Measurements from ENCODE around the gene CCDC30. TPM values are rescaled to one million over a fixed set of nuclear protein-coding genes. Genes with fewer than 3 reads are reported as not detected.

The CCDC30 gene
- total and polyA plus RNA-seq, 4 experiments from 2014 or later, result 2.5 to 7.1 (median 5.2) TPM

GRCh38 chr1:42698081-42698813, 235.2 kb downstream of the CCDC30 start:
- Histone ChIP-seq H3K27ac (ENCODE audit: low read depth, low read length) (no peak overlapping the region), H3K9me3 (ENCODE audit: control insufficient read depth in 1 of 2, low read length in 2 of 2) (no peaks in the 10 kb centered on the region), H3K4me1 (ENCODE audit: insufficient read depth, low read length) (peaks cover 6% of the 10 kb centered on the region), H3K36me3 (ENCODE audit: insufficient read depth, low read length) (peaks cover 81% of the 10 kb centered on the region), H3K4me3 (ENCODE audit: low read length in 2 of 2) (no peak overlapping the region), H3K27me3 (ENCODE audit: insufficient read depth, low read length) (no peaks in the 10 kb centered on the region)
- Mint-ChIP-seq H3K4me3 (no peak overlapping the region), H3K4me1 (peaks cover 9 to 25% (median 16%) of the 10 kb centered on the region in 4 donors), H3K9me3 (no peaks in the 10 kb centered on the region), H3K27me3 (no peaks in the 10 kb centered on the region), H3K36me3 (peaks cover 72 to 95% of the 10 kb centered on the region in 2 donors), H3K27ac (peak overlapping the region in 1 of 7 donors; percentile 4)
- ChIA-PET CTCF (ENCODE audit: partially characterized antibody) (interaction anchor here (1.1 kb wide), 1 partner anchor 15 kb away, joined by 3 read pairs; no protein-coding TSS in a partner anchor), POLR2A (ENCODE audit: partially characterized antibody) (interaction anchor here (2.3 kb wide), 1 partner anchor 15 kb away, joined by 10 read pairs; no protein-coding TSS in a partner anchor)
- intact Hi-C loops (cut with micrococcal nuclease), result no loop called here
- no peak for DNase-seq

GRCh38 chr1:42700006-42700405, 236.9 kb downstream of the CCDC30 start:
- no peak for DNase-seq
- H3K27ac ChIP-seq (ENCODE audit: low read depth, low read length), result no peak overlapping the region
- ChIA-PET CTCF (ENCODE audit: partially characterized antibody) (no interaction called here), POLR2A (ENCODE audit: partially characterized antibody) (no interaction called here)
- H3K36me3 ChIP-seq (ENCODE audit: insufficient read depth, low read length), result peaks cover 84% of the 10 kb centered on the region
- no peak overlapping the region for H3K4me3 ChIP-seq (ENCODE audit: low read length in 2 of 2)
- intact Hi-C loops (cut with micrococcal nuclease), result no loop called here
- no peaks in the 10 kb centered on the region for H3K27me3 ChIP-seq (ENCODE audit: insufficient read depth, low read length)
- Mint-ChIP-seq H3K36me3 (peaks cover 80 to 93% of the 10 kb centered on the region in 2 donors), H3K9me3 (no peaks in the 10 kb centered on the region), H3K4me1 (peaks cover 2 to 12% (median 4%) of the 10 kb centered on the region in 4 donors), H3K27me3 (no peaks in the 10 kb centered on the region), H3K27ac (peak overlapping the region in 2 of 7 donors; percentile 20 to 41), H3K4me3 (peak overlapping the region in 1 of 8 donors; percentile 45)
- H3K4me1 ChIP-seq (ENCODE audit: insufficient read depth, low read length), result no peaks in the 10 kb centered on the region
- H3K9me3 ChIP-seq (ENCODE audit: control insufficient read depth in 1 of 2, low read length in 2 of 2), result no peaks in the 10 kb centered on the region

GRCh38 chr1:42703888-42704464, 240.9 kb downstream of the CCDC30 start:
- ChIA-PET CTCF (ENCODE audit: partially characterized antibody) (no interaction called here), POLR2A (ENCODE audit: partially characterized antibody) (no interaction called here)
- Mint-ChIP-seq H3K27me3 (no peaks in the 10 kb centered on the region), H3K4me3 (no peak overlapping the region), H3K27ac (peak overlapping the region in 3 of 7 donors; percentile 15 to 65 (median 57)), H3K9me3 (no peaks in the 10 kb centered on the region), H3K36me3 (peaks cover 73 to 80% of the 10 kb centered on the region in 2 donors), H3K4me1 (no peaks in the 10 kb centered on the region)
- Histone ChIP-seq H3K27ac (ENCODE audit: low read depth, low read length) (no peak overlapping the region), H3K4me3 (ENCODE audit: low read length in 2 of 2) (no peak overlapping the region), H3K36me3 (ENCODE audit: insufficient read depth, low read length) (peaks cover 45% of the 10 kb centered on the region), H3K27me3 (ENCODE audit: insufficient read depth, low read length) (no peaks in the 10 kb centered on the region), H3K9me3 (ENCODE audit: control insufficient read depth in 1 of 2, low read length in 2 of 2) (no peaks in the 10 kb centered on the region), H3K4me1 (ENCODE audit: insufficient read depth, low read length) (no peaks in the 10 kb centered on the region)
- intact Hi-C loops (cut with micrococcal nuclease), result no loop called here
- no peak for DNase-seq

Other genes starting within 250 kb of the CCDC30 start
- gene FOXJ3, start 128.1 kb upstream of the CCDC30 start, total RNA-seq, result 100 to 1,000 TPM in 1 of 2 experiments, 10 to 100 TPM in 1; 97.4 to 102 TPM
- 10 to 100 TPM; 23.7 to 46.6 TPM for gene FOXJ3, start 128.1 kb upstream of the CCDC30 start, polyA plus RNA-seq
- under 1 TPM; 0.03 to 0.06 TPM for gene RIMKLA, start 82.5 kb upstream of the CCDC30 start, total RNA-seq
- gene RIMKLA, start 82.5 kb upstream of the CCDC30 start, polyA plus RNA-seq, result under 1 TPM; 0.24 to 0.49 TPM
- gene ZMYND12, start 7.3 kb upstream of the CCDC30 start, total RNA-seq, result 1 to 10 TPM in 1 of 2 experiments, under 1 TPM in 1; 0.58 to 1.3 TPM
- gene ZMYND12, start 7.3 kb upstream of the CCDC30 start, polyA plus RNA-seq, result 1 to 10 TPM in 1 of 2 donors, under 1 TPM in 1; 0.28 to 3.2 TPM
- 10 to 100 TPM; 61.1 to 65.2 TPM for gene PPCS, start 6.7 kb upstream of the CCDC30 start, total RNA-seq
- 100 to 1,000 TPM; 111 to 159 TPM for gene PPCS, start 6.7 kb upstream of the CCDC30 start, polyA plus RNA-seq
- 10 to 100 TPM; 40.5 to 42.9 TPM for gene PPIH, start 195.1 kb downstream of the CCDC30 start, total RNA-seq
- 10 to 100 TPM; 65.8 to 74.4 TPM for gene PPIH, start 195.1 kb downstream of the CCDC30 start, polyA plus RNA-seq
- gene YBX1, start 219.1 kb downstream of the CCDC30 start, total RNA-seq, result 100 to 1,000 TPM; 328 TPM
- gene YBX1, start 219.1 kb downstream of the CCDC30 start, polyA plus RNA-seq, result 100 to 1,000 TPM in 1 of 2 donors, 10 to 100 TPM in 1; 69.9 to 107 TPM

All from CD4-positive, alpha-beta memory T cell (primary cell).